GM15510 (cell line): Measurements from ENCODE around the gene ARMC6.

ENCODE experiments used
- POLR2A ChIP-seq: IDR thresholded peaks from 3 replicates; pipeline ENCODE4 v1.6.1; 2011; ENCODE audit warnings: borderline replicate concordance; ENCODE audit not compliant: insufficient read length; ENCODE audit errors: extremely low read depth

Gene ARMC6

DNA sequence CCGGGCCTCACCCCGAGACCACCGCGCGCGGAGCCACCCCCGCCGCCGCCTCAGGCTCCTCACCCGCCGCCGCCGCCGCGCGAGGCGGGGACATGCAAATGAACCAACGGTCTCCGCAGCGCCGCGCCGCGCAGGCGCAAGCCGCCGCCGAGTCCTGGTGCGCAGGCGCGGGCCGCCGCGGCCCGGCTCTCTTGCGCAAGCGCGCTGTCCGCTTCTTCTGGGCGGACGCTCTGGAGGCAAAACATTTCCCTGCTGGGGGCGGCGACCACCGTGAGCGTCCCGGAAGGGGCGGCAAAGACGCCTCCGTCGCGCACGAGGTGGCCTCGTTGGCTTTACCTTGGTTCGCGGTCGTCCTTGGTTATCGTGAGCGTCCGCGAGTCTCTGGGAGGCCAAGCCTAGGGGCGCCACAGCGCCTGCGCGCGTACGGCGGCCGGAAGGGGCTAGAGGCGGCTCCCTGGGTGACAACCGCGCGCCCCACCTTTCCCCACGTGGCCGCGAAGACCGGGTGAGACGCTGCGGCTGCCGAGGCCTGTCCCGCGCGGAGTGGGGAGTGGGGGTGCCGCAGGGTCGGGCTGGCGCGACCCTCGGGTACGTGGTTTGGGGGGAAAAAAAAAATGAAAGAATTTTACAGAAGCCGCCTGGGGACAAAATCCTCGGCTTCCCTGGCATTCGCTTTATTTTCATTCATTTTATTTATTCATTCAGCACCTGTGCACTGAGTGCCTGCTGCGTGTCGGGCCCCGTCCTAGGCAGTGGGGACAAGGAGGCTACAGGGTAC is at the start of gene ARMC6, which contains the start of gene SUGP2:
ARMC6 (plus strand) TSS at position 178 of the 778 bp plus-strand sequence. CDS start 607 bp downstream, outside the sequence.
SUGP2 (minus strand) TSS at position 92 of the 778 bp plus-strand sequence. CDS start 2,446 bp downstream, outside the sequence.
- TF ChIP-seq POLR2A: peak; percentile 90

DNA sequence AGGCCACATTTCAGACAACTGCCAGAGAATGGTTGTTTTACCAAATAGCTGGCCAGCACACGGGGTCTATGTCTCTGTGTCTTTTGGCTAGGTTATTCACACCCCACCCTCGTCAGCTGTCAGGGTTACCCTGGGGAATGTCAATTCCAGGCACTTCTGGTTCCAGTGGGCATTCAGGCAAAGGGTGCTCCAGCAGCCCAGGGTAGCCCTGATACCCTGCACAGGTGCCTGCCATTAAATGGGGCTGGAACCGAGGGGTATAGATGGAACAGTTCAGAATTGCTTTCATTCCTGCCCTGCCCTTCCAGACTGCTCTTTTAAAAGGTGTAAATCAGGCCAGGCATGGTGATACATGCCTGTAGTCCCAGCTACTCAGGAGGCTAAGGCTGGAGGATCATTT is 49.2 kb upstream of the ARMC6 start:
- TF ChIP-seq POLR2A: no peak

DNA sequence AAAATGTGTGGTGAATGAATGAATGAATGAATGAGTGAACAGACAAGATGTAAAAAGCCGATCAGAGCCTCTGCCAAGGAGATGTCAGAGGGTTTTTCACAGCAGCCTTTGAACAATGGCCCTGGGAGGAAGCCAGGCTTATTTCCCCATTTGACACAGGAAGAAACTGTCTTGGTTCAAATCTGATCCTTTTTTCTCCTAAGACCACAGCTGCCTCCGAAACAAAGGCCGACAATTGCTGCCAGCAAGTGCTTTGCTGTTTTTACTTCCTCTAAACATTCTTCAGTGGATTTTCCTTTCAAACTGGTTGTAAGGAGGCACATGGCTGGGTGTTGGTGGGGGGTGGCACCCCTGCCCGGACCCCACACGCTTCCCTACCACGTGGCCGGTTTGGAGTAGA is 48.1 kb upstream of the ARMC6 start:
- no peak for TF ChIP-seq POLR2A

DNA sequence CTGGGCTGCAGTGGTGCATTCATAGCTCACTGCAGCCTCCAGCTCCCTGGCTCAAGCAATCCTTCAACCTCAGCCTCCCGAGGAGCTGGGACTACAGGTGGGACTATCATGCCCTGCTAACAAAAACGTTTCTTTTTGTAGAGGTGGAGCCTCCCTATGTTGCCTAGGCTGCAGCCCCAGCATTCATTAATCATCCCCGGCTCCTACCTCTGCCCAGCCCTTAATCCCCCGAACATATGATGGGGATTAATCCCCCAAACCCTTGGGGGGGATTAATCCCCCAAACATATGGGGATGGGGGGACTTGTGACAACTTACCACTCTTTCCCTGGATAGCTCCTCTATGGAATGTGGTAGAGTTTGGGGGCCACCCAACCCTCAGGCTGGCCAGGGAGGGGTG is 45.9 kb upstream of the ARMC6 start:
- TF ChIP-seq POLR2A: no peak

DNA sequence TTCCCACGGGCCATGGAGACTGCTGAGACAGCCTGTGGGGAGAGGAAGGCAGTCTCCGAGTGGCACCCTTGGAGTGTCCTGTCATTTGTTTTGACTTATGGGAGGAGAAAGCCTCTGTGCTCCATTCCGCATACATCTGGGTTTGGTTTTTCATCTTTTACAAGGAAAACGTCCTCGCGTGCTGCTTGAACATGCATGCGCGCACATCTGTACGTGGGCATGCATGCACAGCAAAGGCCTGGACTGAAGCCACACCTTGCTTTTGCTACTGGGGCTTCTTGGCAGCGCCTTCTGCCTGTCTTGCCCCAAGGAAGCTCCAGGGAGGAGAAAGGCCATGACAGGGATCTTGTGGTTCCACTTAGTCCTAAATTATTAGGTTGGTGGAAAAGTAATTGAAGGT is 44.1 kb upstream of the ARMC6 start:
- no peak for TF ChIP-seq POLR2A

DNA sequence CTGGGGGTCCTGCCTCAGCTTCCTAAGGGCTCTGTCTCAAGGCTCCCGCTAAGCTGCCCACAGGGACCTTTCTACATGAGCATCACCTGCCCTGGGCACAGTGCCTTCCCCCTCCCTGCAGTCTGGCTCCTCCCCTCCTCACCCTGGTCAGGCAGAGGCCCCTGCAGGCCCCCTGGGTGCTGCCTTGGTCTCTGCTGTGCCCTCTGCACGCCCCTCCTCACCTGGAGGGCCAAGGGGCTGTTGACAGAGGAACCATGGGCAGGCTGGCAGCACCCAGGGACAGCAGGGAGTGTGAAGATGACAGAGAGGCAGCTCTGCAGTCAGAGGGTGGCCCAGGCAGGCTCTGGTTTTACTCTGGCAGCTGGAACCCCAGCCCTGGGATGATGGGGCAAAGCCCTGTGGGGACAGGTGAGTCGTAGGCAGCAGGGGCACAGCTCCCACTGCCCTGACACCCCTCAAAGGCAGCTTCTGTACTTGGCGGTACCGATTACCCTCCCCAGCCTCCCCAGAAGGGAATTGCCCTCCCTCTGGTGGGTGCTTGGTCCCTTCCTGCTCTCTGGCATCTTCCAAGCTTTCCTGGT is 43.2 kb upstream of the ARMC6 start:
- no peak for TF ChIP-seq POLR2A

DNA sequence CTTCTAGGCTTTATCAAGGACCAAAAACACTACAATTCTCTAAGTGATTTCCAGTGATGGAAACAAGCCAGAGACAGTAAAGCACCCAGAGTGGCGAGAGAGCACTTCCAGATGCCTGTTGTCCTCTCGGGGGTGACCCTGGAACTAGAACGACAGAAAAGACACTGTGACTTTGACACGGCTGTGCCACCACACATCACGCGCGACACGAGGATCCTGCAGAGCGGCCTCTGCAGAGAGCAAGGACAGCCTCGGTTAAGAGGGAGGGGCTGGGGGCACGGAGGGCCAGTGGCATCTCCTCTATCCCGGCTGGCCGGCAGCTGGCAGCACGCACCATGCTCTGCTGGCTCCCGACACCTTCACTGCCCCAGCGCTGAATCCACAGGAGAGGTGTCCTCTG is 42.4 kb upstream of the ARMC6 start:
- no peak for TF ChIP-seq POLR2A

DNA sequence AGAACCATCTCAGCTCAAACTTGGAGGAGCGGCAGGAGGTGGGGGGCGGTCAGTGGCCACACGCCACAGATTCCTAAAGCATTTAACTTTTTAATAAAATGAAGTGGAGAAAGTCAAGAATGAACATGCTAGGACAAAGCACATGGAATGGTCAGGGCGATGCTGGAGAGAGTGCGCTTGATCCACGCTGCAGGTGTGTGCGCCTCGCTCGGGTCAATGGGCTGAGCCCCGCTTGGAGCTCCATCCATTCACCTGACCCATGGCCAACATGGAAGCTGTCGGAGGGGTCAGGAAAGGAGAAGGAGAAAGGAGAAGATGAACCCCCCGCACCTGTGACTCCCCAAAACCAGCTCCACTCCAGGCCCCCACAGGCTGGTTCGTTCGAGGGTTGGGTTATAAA is 41.9 kb upstream of the ARMC6 start:
- TF ChIP-seq POLR2A: no peak

DNA sequence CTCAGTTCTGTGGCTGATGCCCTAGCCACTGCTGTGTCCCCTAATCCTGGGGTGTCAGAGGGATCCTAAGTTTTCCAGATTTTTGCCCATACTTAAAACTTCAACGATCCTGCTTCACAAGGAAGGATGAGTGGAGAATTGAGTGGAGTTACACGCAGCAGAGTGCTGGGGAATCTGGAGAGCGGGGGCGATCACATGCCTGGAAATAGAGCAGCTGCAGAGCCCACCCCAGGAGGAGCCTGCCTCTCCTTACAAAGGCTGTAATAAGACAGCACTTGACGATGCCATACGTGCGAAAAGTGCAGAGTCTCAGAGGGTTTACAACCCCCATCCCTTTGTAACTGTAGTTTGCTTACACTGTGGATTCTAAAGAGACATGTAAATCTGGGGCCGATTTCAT is 40.7 kb upstream of the ARMC6 start:
- TF ChIP-seq POLR2A: no peak

DNA sequence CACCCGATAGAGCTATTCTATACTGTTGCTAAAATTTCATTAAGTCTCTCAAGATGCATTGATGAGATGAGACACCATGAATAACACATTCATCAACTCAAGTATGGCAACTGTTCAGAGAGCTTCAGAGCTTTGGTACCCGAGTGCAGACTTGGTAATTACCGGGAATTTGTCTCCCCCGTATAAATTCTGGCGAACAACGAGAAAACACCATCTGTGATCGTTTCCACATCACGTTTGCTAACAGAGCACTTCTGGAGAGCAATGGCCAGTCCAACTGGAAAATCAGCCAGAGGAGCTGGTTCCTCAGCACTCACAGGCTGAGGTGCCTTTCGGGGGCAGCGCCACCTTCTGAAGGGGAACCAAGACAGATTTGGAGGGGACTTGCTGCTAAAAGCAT is 40.3 kb upstream of the ARMC6 start:
- no peak for TF ChIP-seq POLR2A

DNA sequence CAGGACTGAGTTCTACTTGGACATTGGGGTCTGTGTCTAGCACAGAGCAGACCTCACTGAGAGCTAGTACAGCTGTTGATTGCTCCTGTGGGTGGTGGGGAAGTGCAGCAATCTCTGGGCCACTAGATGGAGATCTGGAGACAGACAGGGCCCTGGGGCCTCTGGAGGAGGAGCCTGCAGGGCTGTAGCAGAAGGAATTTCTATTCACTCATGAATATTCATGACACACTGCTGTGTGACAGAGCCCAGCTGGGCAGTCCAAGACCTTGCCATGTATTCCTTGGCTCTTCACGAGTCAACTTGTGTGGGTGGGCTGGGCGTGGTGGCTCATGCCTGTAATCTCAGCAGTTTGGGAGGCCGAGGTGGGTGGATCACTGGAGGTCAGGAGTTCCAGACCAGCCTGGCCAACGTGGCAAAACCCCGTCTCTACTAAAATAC is 37.6 kb upstream of the ARMC6 start:
- no peak for TF ChIP-seq POLR2A

DNA sequence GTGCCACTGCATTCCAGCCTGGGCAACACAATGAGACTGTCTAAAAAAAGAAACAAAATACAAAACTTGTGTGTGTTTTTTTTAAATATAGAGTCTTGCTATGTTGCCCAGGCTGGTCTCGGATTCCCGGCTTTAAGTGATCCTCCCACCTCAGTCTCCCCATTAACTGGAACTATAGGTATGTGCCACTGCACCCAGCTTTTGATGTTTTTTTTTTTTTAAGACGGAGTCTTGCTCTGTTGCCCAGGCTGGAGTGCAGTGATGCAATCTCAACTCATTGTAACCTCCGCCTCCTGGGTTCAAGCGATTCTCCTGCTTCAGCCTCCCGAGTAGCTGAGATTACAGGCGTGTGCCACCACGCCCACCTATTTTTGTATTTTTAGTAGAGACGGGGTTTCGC is 37.1 kb upstream of the ARMC6 start:
- no peak for TF ChIP-seq POLR2A

DNA sequence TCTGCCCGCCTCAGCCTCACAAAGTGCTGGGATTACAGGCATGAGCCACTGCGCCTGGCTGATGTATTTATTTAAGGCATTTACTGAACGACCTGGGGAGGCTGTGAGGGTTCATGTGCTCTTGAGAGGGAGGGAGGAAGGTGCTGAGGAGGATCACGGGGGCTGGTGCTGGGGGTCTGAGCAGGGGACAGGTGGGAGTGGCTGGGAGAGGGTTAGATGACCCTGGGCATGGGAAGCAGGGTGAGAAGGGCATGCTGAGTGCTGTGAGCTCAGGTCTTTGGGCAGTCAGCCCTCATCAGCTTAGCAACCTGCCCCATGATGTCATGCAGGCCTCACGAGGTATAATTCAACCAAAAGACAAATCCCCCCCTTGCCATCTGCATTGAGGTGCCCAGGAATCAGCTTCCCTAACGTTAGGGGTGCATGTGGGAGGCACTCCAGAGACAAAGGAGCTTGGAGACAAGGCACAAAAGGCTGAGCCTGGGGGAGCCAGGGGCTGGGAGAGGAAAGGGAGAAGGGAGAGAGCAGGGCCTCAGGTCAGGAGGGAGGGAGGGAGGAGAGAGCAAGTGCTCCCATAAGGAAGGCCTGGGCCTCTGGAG is 36.5 kb upstream of the ARMC6 start:
- no peak for TF ChIP-seq POLR2A

DNA sequence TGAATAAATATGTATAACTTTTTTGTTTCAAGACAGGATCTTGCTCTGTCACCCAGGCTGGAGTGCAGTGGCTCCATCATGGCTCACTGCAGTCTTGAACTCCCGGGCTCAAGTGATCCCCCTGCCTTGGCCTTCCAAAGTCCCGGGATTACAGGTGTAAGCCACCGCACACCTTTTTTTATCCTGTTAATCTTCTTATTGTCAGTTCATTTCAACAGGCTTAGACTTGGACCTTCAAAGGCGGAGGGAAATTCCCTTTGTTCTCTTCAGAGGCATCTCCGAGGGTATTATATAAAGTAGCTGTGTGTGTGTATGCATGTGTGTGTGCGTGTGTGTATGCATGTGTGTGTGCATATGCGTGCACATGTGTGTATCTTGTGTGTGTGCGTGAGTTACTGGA is 35.1 kb upstream of the ARMC6 start:
- TF ChIP-seq POLR2A: no peak

DNA sequence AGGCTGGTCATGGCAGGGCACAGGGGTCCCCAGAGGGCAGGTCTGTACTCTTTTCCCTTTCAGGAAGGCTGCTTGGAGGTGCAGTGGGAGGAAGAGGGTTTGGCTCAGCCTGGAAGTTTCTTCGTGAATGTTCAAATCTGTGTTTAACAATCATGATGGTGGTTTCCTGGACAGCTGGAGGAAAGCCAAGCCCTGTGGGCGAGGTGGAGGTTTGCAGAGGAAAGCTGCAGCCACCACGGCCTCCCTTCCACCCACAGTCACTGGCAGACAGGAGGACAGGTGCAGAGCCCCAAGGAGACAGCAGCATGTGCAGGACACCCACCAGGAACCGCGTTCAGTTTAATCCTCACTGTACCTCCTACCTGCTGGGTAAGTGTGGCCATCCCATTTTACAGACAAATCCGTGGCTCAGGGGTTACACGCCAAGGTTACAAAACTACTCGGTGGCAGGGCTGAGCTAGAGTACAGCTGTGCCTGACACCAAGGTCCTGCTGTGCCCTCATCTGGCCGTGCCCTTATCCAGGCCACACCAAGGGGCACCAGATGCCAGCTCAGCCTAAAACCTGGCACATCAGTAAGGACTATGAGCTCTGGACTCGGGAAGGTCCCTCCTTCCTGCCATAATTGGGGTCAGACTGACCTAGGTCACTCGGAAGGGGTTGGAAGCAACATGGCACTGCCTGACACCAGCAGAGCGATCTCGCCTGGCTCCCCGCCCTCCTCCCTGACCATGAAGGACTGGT is 34.2 kb upstream of the ARMC6 start:
- TF ChIP-seq POLR2A: no peak
